ENCODE measurements around the gene GPHN. TPM values are rescaled to one million over a fixed set of nuclear protein-coding genes. Genes with fewer than 3 reads are reported as not detected.

GPHN gene
- total and polyA plus RNA-seq, 2 of the 8 experiments (the other 6 are each of a cell fraction or from before 2014, with no cell fraction given): 6.0 to 16.0 TPM

- no peak for TF ChIP-seq CHD7 (IDR thresholded peaks at IDR 0.05; ENCODE audit: insufficient replicate concordance, low read length)
- TF ChIP-seq NRF1 (IDR thresholded peaks at IDR 0.05; ENCODE audit: low read depth, low read length): no peak
- no peak for TF ChIP-seq EGR1 (IDR thresholded peaks at IDR 0.05; ENCODE audit: borderline replicate concordance, low read depth, low read length)
- no peak for TF ChIP-seq KDM5A (IDR thresholded peaks at IDR 0.05; ENCODE audit: low read length)
- TF ChIP-seq TAF7 (optimal IDR thresholded peaks at IDR 0.05; ENCODE audit: borderline replicate concordance, low read depth, low read length): no peak
- TF ChIP-seq CHD1 (IDR thresholded peaks at IDR 0.05; ENCODE audit: low read depth, low read length): no peak
- no peak for TF ChIP-seq CREB1 (IDR thresholded peaks at IDR 0.05)
- TF ChIP-seq BCL11A (IDR thresholded peaks at IDR 0.05; ENCODE audit: low read depth in 2 of 2, low read length in 2 of 2): no peak
- TF ChIP-seq HDAC2 (IDR thresholded peaks at IDR 0.05; ENCODE audit: borderline replicate concordance in 1 of 2, low read depth in 2 of 2, low read length in 2 of 2): no peak
- TF ChIP-seq POLR2A (IDR thresholded peaks at IDR 0.05; ENCODE audit: control extremely low read depth in 1 of 2, low read depth in 2 of 2, low read length in 2 of 2): no peak
- no peak for TF ChIP-seq SIRT6 (IDR thresholded peaks at IDR 0.05; ENCODE audit: low read length)
Observed at GRCh38 chr14:66745078-66745477, 237.1 kb downstream of the GPHN start (continued).

Measured in H1 (cell line).